ENCODE results near the gene PRDM4.

PRDM4 gene

GRCh38 chr12:107748472-107748871, 12.5 kb downstream of the PRDM4 start:
- Mint-ChIP-seq H3K27me3 (ENCODE audit: low read depth) (no peaks in the 10 kb centered on the region), H3K4me3 (no peak overlapping the region), H3K9me3 (no peaks in the 10 kb centered on the region), H3K4me1 (no peaks in the 10 kb centered on the region), H3K27ac (no peak overlapping the region), H3K36me3 (ENCODE audit: low read depth) (peaks cover 45% of the 10 kb centered on the region)
- TF ChIP-seq CTCF (IDR thresholded peaks at IDR 0.05; ENCODE audit: unreplicated experiment in 3 of 3), result no peak

GRCh38 chr12:107736914-107737313, 24.0 kb downstream of the PRDM4 start:
- H3K36me3 Mint-ChIP-seq (ENCODE audit: low read depth), result peaks cover 88% of the 10 kb centered on the region
- H3K27me3 Mint-ChIP-seq (ENCODE audit: low read depth), result no peaks in the 10 kb centered on the region
- H3K27ac Mint-ChIP-seq, result no peak overlapping the region
- no peak for TF ChIP-seq CTCF (IDR thresholded peaks at IDR 0.05; ENCODE audit: unreplicated experiment in 3 of 3)
- no peaks in the 10 kb centered on the region for H3K9me3 Mint-ChIP-seq
- H3K4me1 Mint-ChIP-seq, result no peaks in the 10 kb centered on the region
- no peak overlapping the region for H3K4me3 Mint-ChIP-seq

- TF ChIP-seq CTCF (IDR thresholded peaks at IDR 0.05; ENCODE audit: unreplicated experiment in 3 of 3), result no peak
- Mint-ChIP-seq H3K4me3 (no peak overlapping the region), H3K27me3 (ENCODE audit: low read depth) (no peaks in the 10 kb centered on the region), H3K27ac (no peak overlapping the region), H3K4me1 (no peaks in the 10 kb centered on the region), H3K9me3 (no peaks in the 10 kb centered on the region), H3K36me3 (ENCODE audit: low read depth) (peaks cover 78% of the 10 kb centered on the region)
Measured at GRCh38 chr12:107735763-107736162, 25.2 kb downstream of the PRDM4 start.

- Mint-ChIP-seq H3K27ac (no peak overlapping the region), H3K4me3 (no peak overlapping the region), H3K4me1 (no peaks in the 10 kb centered on the region), H3K9me3 (no peaks in the 10 kb centered on the region), H3K36me3 (ENCODE audit: low read depth) (peaks cover 66% of the 10 kb centered on the region), H3K27me3 (ENCODE audit: low read depth) (no peaks in the 10 kb centered on the region)
- no peak for TF ChIP-seq CTCF (IDR thresholded peaks at IDR 0.05; ENCODE audit: unreplicated experiment in 3 of 3)
Measured at GRCh38 chr12:107734139-107734538, 26.8 kb downstream of the PRDM4 start.

- TF ChIP-seq CTCF (IDR thresholded peaks at IDR 0.05; ENCODE audit: unreplicated experiment in 3 of 3), result no peak
- H3K36me3 Mint-ChIP-seq (ENCODE audit: low read depth), result peaks cover 48% of the 10 kb centered on the region
- H3K27ac Mint-ChIP-seq, result no peak overlapping the region
- no peak overlapping the region for H3K4me3 Mint-ChIP-seq
- H3K27me3 Mint-ChIP-seq (ENCODE audit: low read depth), result no peaks in the 10 kb centered on the region
- no peaks in the 10 kb centered on the region for H3K4me1 Mint-ChIP-seq
- H3K9me3 Mint-ChIP-seq, result peaks cover 2% of the 10 kb centered on the region
Measured at GRCh38 chr12:107732365-107732764, 28.6 kb downstream of the PRDM4 start.

GRCh38 chr12:107731366-107731765, 29.6 kb downstream of the PRDM4 start:
- Mint-ChIP-seq H3K9me3 (peaks cover 5% of the 10 kb centered on the region), H3K27me3 (ENCODE audit: low read depth) (no peaks in the 10 kb centered on the region), H3K4me1 (no peaks in the 10 kb centered on the region), H3K36me3 (ENCODE audit: low read depth) (peaks cover 39% of the 10 kb centered on the region), H3K4me3 (no peak overlapping the region), H3K27ac (no peak overlapping the region)
- no peak for TF ChIP-seq CTCF (IDR thresholded peaks at IDR 0.05; ENCODE audit: unreplicated experiment in 3 of 3)

Measured in nephron (organoid).